Measurements from ENCODE around the gene MAP2K7.
A peak's percentile ranks its signal among the peaks of the same experiment; 100 is the strongest.

MAP2K7 gene

GRCh38 chr19:7883796-7884570, 19.7 kb upstream of the MAP2K7 start (continued):
- TF ChIP-seq ZNF350 (tag by site-specific recombination; IDR thresholded peaks at IDR 0.05) (no peak), ZNF266 (tag by site-specific recombination; IDR thresholded peaks at IDR 0.05; ENCODE audit: low read depth) (no peak), PRDM1 (tag by site-specific recombination; IDR thresholded peaks at IDR 0.05) (peak; percentile 57), HOXA7 (CRISPR knock-in tag; IDR thresholded peaks at IDR 0.05; ENCODE audit: borderline replicate concordance) (no peak), ZNF239 (tag by site-specific recombination; IDR thresholded peaks at IDR 0.05) (no peak), RBAK (tag by site-specific recombination; IDR thresholded peaks at IDR 0.05) (no peak), ZNF214 (tag by site-specific recombination; IDR thresholded peaks at IDR 0.05; ENCODE audit: borderline replicate concordance) (no peak), ZNF621 (tag by site-specific recombination; IDR thresholded peaks at IDR 0.05) (no peak), ZNF16 (tag by site-specific recombination; IDR thresholded peaks at IDR 0.05; ENCODE audit: low read depth) (no peak), YY1 (tag by site-specific recombination; IDR thresholded peaks at IDR 0.05) (no peak), YY2 (tag by site-specific recombination; IDR thresholded peaks at IDR 0.05) (no peak), KLF1 (tag by site-specific recombination; IDR thresholded peaks at IDR 0.05) (no peak), SCRT1 (tag by site-specific recombination; IDR thresholded peaks at IDR 0.05; ENCODE audit: borderline replicate concordance) (no peak), MZF1 (tag by site-specific recombination; IDR thresholded peaks at IDR 0.05; ENCODE audit: borderline replicate concordance) (no peak), IKZF3 (tag by site-specific recombination; IDR thresholded peaks at IDR 0.05) (no peak), SCRT2 (tag by site-specific recombination; IDR thresholded peaks at IDR 0.05) (no peak), ZBTB7A (tag by site-specific recombination; IDR thresholded peaks at IDR 0.05; ENCODE audit: low read depth) (no peak), ZEB2 (tag by site-specific recombination; IDR thresholded peaks at IDR 0.05) (no peak), SETDB1 (IDR thresholded peaks at IDR 0.05; ENCODE audit: insufficient read length, low read length) (no peak), HIC1 (tag by site-specific recombination; IDR thresholded peaks at IDR 0.05) (0 out of 2 replicates have a peak, but pooled peaks have one; percentile 22)
- TF ChIP-seq, protein P1, sequence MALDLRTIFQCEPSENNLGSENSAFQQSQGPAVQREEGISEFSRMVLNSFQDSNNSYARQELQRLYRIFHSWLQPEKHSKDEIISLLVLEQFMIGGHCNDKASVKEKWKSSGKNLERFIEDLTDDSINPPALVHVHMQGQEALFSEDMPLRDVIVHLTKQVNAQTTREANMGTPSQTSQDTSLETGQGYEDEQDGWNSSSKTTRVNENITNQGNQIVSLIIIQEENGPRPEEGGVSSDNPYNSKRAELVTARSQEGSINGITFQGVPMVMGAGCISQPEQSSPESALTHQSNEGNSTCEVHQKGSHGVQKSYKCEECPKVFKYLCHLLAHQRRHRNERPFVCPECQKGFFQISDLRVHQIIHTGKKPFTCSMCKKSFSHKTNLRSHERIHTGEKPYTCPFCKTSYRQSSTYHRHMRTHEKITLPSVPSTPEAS (tag by site-specific recombination; IDR thresholded peaks at IDR 0.05): no peak
- TF ChIP-seq, protein P2, sequence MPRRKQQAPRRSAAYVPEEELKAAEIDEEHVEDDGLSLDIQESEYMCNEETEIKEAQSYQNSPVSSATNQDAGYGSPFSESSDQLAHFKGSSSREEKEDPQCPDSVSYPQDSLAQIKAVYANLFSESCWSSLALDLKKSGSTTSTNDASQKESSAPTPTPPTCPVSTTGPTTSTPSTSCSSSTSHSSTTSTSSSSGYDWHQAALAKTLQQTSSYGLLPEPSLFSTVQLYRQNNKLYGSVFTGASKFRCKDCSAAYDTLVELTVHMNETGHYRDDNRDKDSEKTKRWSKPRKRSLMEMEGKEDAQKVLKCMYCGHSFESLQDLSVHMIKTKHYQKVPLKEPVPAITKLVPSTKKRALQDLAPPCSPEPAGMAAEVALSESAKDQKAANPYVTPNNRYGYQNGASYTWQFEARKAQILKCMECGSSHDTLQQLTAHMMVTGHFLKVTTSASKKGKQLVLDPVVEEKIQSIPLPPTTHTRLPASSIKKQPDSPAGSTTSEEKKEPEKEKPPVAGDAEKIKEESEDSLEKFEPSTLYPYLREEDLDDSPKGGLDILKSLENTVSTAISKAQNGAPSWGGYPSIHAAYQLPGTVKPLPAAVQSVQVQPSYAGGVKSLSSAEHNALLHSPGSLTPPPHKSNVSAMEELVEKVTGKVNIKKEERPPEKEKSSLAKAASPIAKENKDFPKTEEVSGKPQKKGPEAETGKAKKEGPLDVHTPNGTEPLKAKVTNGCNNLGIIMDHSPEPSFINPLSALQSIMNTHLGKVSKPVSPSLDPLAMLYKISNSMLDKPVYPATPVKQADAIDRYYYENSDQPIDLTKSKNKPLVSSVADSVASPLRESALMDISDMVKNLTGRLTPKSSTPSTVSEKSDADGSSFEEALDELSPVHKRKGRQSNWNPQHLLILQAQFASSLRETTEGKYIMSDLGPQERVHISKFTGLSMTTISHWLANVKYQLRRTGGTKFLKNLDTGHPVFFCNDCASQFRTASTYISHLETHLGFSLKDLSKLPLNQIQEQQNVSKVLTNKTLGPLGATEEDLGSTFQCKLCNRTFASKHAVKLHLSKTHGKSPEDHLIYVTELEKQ (tag by site-specific recombination; IDR thresholded peaks at IDR 0.05; ENCODE audit: borderline replicate concordance): no peak

Data from HEK293 (cell line).